ENCODE measurements around the gene GABRA5.

GRCh38 chr15:26928051-26928450 is 61.2 kb downstream of the GABRA5 start:
- TF ChIP-seq CTCF (optimal IDR thresholded peaks at IDR 0.05 in 1 of 3, IDR thresholded peaks at IDR 0.05 in 1 of 3, conservative IDR thresholded peaks at IDR 0.05 in 1 of 3; ENCODE audit: extremely low read depth in 1 of 3, insufficient read depth in 2 of 3, low read length in 3 of 3) (no peak), EZH2 (IDR thresholded peaks at IDR 0.05; ENCODE audit: low read length) (no peak)
